ENCODE measurements around the gene FAM3C. TPM values are rescaled to one million over a fixed set of nuclear protein-coding genes. Genes with fewer than 3 reads are reported as not detected.

The FAM3C gene
- total and polyA plus RNA-seq, 10 of the 15 experiments (the other 5 are each of a cell fraction or from before 2014, with no cell fraction given), result 11.0 to 110 (median 27.8) TPM

- TF ChIP-seq SPI1 (IDR thresholded peaks at IDR 0.05; ENCODE audit: borderline replicate concordance, insufficient read depth, low read depth, low read length) (no peak), SMAD5 (IDR thresholded peaks at IDR 0.05; ENCODE audit: low read depth) (no peak), ZBTB4 (CRISPR knock-in tag; IDR thresholded peaks at IDR 0.05) (no peak), LARP7 (IDR thresholded peaks at IDR 0.05) (no peak), SIN3A (IDR thresholded peaks at IDR 0.05; ENCODE audit: low read depth, low read length) (no peak), ZNF207 (IDR thresholded peaks at IDR 0.05; ENCODE audit: borderline replicate concordance) (no peak), CHD1 (IDR thresholded peaks at IDR 0.05; ENCODE audit: low read depth, low read length) (no peak), BRCA1 (IDR thresholded peaks at IDR 0.05; ENCODE audit: low read depth, low read length) (no peak)
These were observed 91.0 kb downstream of the FAM3C start (continued) for GRCh38 chr7:121305109-121305508.

GRCh38 chr7:121304102-121304658, 91.9 kb downstream of the FAM3C start:
- no peak overlapping the region for H2AFZ ChIP-seq (ENCODE audit: control insufficient read depth, low read depth, low read length)
- H3K4me2 ChIP-seq (ENCODE audit: control insufficient read depth, insufficient read depth), result no peak overlapping the region
- ATAC-seq (no peak), DNase-seq (ENCODE audit: low read depth, low spot score) (no peak), FAIRE-seq (no peak)
- ChIA-PET CTCF (interaction anchor here (1.3 to 1.6 kb wide), 3 partner anchors 25 to 690 kb away, joined by 3 to 4 read pairs (median 3); no protein-coding TSS in a partner anchor), SMC1A (ENCODE audit: uncharacterized antibody, unreplicated experiment) (interaction anchor here (1.1 to 2.3 kb wide), 2 partner anchors 9 to 25 kb away, joined by 4 to 12 read pairs; no protein-coding TSS in a partner anchor), POLR2A (interaction anchor here (1.3 kb wide), 1 partner anchor 9 kb away, joined by 3 read pairs; no protein-coding TSS in a partner anchor), RAD21 (ENCODE audit: unreplicated experiment) (interaction anchor here (1.2 to 1.3 kb wide), 2 partner anchors 10 to 140 kb away, joined by 3 to 4 read pairs; no protein-coding TSS in a partner anchor)
- H3K4me3 ChIP-seq, result no peak overlapping the region
- in situ Hi-C loops (cut with MboI), result no loop called here
- H3K4me1 ChIP-seq (ENCODE audit: control insufficient read depth, insufficient read depth, low read length), result peaks cover 31% of the 10 kb centered on the region
- no TSS peak for BruUV-seq (replicated peaks)
- no peaks in the 10 kb centered on the region for H3K27me3 ChIP-seq (replicated peaks in 1 of 2; ENCODE audit: control insufficient read depth in 2 of 2, insufficient read depth in 2 of 2, low read length in 1 of 2)
- intact Hi-C loops (cut with micrococcal nuclease; ENCODE audit: unreplicated experiment), result loop anchor here (10.0 kb wide), 1 partner anchor 231 kb away; no protein-coding TSS in a partner anchor
- 82% methylated on average over 1 of the region's 1 CpG for WGBS (ENCODE audit: insufficient coverage, insufficient replicate concordance, low lambda C conversion rate, missing lambda C conversion rate)
- no peaks in the 10 kb centered on the region for H4K20me1 ChIP-seq (ENCODE audit: control insufficient read depth, insufficient read depth)
- no peaks in the 10 kb centered on the region for H3K36me3 ChIP-seq (ENCODE audit: control insufficient read depth in 2 of 2, insufficient read depth in 2 of 2, low read length in 1 of 2)
- H3K9me3 ChIP-seq (replicated peaks; ENCODE audit: control insufficient read depth, insufficient read depth, low read length), result no peaks in the 10 kb centered on the region; the same call in 1 of the 3 replicates
- H3K27ac ChIP-seq (ENCODE audit: control insufficient read depth, insufficient read depth), result no peak overlapping the region
- no peak overlapping the region for H3K9ac ChIP-seq (ENCODE audit: control insufficient read depth, insufficient read depth, low read length)
- no peaks in the 10 kb centered on the region for H3K79me2 ChIP-seq (ENCODE audit: control insufficient read depth, insufficient read depth, low read length)
- TF ChIP-seq NFXL1 (IDR thresholded peaks at IDR 0.05; ENCODE audit: borderline replicate concordance) (no peak), JUNB (IDR thresholded peaks at IDR 0.05) (no peak), MEF2B (IDR thresholded peaks at IDR 0.05; ENCODE audit: partially characterized antibody, poor library complexity, severe bottlenecking) (no peak), PBX3 (IDR thresholded peaks at IDR 0.05; ENCODE audit: insufficient replicate concordance, low read depth, low read length) (no peak), BCLAF1 (IDR thresholded peaks at IDR 0.05) (no peak), POLR2AphosphoS2 (IDR thresholded peaks at IDR 0.05; ENCODE audit: low read depth, low read length) (no peak)

All from GM12878 (cell line).